ENCODE data around the gene HOXA13.

GRCh38 chr7:27173511-27173955 lies 26.4 kb downstream of the HOXA13 start:
- TF ChIP-seq, protein P1, sequence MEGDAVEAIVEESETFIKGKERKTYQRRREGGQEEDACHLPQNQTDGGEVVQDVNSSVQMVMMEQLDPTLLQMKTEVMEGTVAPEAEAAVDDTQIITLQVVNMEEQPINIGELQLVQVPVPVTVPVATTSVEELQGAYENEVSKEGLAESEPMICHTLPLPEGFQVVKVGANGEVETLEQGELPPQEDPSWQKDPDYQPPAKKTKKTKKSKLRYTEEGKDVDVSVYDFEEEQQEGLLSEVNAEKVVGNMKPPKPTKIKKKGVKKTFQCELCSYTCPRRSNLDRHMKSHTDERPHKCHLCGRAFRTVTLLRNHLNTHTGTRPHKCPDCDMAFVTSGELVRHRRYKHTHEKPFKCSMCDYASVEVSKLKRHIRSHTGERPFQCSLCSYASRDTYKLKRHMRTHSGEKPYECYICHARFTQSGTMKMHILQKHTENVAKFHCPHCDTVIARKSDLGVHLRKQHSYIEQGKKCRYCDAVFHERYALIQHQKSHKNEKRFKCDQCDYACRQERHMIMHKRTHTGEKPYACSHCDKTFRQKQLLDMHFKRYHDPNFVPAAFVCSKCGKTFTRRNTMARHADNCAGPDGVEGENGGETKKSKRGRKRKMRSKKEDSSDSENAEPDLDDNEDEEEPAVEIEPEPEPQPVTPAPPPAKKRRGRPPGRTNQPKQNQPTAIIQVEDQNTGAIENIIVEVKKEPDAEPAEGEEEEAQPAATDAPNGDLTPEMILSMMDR (optimal IDR thresholded peaks at IDR 0.05 in 1 of 3, IDR thresholded peaks at IDR 0.05 in 1 of 3, conservative IDR thresholded peaks at IDR 0.05 in 1 of 3; ENCODE audit: extremely low read depth in 1 of 3, insufficient read depth in 2 of 3, low read length in 3 of 3), result no peak
- TF ChIP-seq EZH2 (IDR thresholded peaks at IDR 0.05; ENCODE audit: low read length), result no peak

All from keratinocyte (primary cell).